Activated CD4-positive, alpha-beta T cell treated with anti-CD3 and anti-CD28 coated beads, Interleukin-10, Interleukin-2, amounts not matched to agents 100 ng/mL and 50 ng/mL, durations not matched to agents 16 hours and 8 hours (primary cell): ENCODE measurements around the gene UMOD.
"Not testable (repeated sequence)": the region's sequence is repeated elsewhere in the genome, so short reads cannot be mapped to it uniquely, and the experiment has no call there.

ENCODE experiments used
- DNase-seq: peaks from one replicate; pipeline ENCODE4 v3.0.0-alpha.2; 2020

UMOD gene

GRCh38 chr16:20320592-20320991, 31.9 kb downstream of the UMOD start:
- DNase-seq: no peak

DNA sequence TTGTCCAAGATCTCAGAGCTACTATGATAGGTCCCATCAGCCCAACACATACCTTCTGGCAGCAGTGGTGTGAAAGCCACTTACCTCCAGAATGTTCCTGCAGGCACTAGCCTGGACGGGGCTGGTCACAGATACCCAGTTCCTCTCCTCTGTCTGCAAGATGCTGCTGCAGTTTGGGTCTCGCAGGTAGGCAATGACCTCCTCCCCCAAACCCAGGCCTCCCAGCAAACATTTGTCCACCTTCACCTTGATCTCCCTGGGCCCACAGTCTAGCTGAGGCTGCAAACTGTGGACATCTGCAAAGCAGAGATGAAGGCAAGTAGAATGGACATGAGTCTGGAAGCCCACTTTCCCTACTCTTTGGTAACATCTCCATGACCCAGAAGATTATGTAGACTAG, 32.3 kb downstream of the UMOD start:
- DNase-seq: no peak

GRCh38 chr16:20319406-20319805, 33.1 kb downstream of the UMOD start:
- DNase-seq: no peak

DNA sequence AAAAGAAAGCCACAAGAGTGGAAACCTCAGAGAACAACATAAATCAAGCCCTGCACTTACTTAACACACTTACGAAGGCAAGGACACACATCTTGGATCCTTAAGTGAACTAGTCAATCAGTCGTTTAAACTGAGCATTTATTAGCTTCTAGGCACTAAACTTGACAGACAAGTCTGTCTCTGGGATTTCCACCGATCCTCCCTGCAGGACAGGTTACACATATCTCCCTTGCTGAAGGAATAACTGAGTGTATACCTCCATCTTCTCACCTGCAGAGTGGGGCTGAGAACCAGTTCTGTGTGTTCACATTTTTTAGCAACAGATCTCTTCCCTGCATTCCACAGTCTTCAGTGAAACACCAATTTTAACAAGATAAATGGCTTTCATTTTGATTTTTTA, 34.1 kb downstream of the UMOD start:
- no peak for DNase-seq

- no peak for DNase-seq
Observed at GRCh38 chr16:20318006-20318405, 34.5 kb downstream of the UMOD start.

- no peak for DNase-seq
Observed at GRCh38 chr16:20317117-20317516, 35.4 kb downstream of the UMOD start.

- DNase-seq: no peak
Observed at GRCh38 chr16:20316715-20317114, 35.8 kb downstream of the UMOD start.

DNA sequence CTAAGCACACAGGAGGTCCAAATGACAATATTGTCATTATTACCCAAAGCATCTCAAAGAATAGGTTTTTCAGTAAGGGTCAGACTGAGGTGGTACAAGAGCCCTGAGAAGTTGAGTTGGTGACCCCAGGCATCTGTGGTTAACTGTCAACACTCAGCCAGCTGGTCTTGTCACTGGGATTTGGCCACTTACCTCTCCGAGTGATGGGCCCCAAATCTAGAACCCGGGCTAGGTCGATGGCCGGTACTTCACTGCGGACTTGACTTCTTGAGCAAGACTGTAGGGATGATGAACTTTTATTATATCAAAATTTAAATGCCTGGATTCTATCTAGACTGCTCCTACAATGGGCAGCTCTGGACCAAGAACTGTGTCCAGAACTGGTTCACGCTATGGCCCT, 36.8 kb downstream of the UMOD start:
- DNase-seq: no peak

- no peak for DNase-seq
Observed at GRCh38 chr16:20314575-20314974, 37.9 kb downstream of the UMOD start.

DNA sequence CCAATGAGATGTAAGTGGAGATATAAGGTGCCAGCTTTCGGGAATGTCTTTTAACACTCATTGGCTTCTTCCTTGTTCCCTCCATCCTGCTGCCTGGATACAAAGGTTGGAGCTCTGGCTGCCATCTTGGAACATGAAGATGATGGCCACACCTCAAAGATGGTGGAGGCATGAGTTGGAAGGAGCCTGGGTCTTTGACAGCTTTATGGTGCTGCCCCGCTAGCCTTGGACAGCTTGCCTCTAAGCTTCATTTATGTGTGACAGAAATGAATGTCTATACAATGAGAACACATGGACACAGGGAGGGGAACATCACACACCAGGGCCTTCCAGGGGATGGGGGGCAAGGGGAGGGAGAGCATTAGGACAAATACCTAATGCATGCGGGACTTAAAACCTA, 38.8 kb downstream of the UMOD start:
- DNase-seq: no peak

DNA sequence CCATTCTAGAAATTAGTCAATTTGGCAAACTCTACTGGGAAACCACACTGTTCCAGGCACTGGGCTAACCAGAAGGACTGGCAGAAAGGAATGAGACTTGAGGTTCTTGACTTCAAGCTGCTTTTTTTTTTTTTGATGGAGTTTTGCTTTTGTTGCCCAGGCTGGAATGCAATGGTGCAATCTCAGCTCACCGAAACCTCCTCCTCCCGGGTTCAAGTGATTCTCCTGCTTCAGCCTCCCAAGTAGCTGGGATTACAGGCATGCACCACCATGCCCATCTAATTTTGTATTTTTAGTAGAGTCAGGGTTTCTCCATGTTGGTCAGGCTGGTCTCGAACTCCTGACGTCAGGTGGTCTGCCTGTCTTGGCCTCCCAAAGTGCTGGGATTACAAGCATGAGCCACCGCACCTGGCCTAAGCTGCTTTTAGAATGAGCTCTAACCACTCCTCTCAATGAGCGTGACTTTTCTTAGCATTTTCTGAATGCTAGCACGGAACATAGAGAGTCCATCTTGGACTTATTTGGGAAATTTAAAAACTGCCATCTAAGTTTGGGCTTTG, 39.9 kb downstream of the UMOD start:
- not testable (repeated sequence) for DNase-seq

DNA sequence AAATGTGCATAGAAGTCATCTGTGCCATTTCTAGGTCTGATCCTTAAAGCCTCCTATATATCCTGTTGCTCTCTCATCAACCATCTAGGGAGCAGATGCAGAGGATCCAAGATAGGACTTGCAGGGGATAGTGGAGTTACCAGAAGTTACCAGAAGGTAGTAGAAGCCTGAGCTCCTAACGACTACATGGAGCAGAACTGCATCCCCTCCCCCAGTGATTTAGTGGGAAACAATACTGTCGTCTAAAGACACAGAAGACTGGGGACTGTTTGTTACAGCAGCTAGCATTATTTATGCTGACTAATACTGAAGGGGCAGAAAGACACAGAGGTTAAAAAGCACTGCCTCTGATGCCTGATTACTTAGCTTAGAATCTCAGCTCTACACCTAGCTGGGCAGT, 41.0 kb downstream of the UMOD start:
- no peak for DNase-seq

GRCh38 chr16:20310421-20311395, 41.8 kb downstream of the UMOD start:
- DNase-seq: no peak

DNA sequence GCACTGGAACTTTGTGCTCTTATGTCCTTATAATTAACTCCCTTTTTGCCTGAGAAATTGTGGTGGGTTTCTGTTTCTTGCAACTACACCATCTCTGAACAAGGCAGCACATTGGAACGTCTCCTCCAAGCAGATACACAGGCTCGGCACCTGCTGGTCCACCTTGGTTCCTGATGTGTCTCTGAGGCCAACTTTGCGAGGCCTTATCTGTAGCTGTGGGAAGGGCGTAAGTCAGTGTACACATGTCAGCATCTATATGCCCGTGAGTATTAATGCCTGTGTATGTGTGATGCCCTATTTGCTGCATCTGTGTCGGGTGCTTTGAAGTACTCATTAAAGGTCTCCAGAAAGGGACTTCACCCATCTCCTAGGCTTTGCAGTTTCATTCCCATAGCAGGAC, 42.7 kb downstream of the UMOD start:
- no peak for DNase-seq

GRCh38 chr16:20308801-20309590, 43.5 kb downstream of the UMOD start:
- DNase-seq: no peak

- DNase-seq: no peak
Observed at GRCh38 chr16:20308266-20308665, 44.2 kb downstream of the UMOD start.

GRCh38 chr16:20307791-20308190, 44.7 kb downstream of the UMOD start:
- no peak for DNase-seq

DNA sequence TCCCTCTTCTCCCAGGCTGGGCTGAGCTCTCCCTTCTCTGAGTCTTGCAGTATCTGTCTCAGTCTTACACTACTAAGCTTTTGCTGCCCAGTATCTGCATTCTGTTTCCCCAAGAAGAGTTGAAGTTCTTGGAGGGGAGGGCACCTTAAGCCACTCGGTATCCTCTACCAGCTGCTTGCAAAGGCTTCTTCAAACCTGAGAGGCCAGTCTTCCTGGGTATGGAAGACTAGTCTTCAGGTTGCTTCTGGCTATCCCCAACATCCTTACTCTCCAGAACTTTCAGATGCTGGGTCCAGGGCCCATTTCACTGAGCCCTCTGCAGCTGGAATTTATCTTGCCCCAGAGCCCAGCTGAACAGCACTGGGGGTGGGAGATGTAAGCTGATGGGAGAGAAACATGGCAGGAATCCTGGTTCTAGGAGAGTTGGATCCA, 45.3 kb downstream of the UMOD start:
- DNase-seq: no peak

- DNase-seq: no peak
Observed at GRCh38 chr16:20306401-20306800, 46.1 kb downstream of the UMOD start.

DNA sequence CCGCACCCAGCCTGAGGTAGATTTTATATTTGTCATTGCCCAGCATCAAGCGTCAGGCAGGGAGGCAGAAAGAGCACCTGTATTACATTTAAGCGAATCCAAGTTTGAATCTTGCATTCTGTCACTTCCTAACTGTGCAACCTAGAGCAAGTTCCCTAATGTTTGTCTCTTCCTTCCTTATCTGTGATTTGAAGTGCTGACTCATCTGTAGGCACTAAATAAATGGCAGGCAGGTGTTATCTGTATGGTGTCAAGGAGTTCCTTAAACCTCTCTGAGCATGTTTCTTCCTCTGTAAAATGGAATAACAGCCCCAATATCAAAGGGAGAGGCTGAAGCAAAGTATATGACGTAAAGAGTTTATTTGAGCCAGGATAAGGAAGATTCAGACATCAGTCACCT, 49.5 kb downstream of the UMOD start:
- DNase-seq: no peak

DNA sequence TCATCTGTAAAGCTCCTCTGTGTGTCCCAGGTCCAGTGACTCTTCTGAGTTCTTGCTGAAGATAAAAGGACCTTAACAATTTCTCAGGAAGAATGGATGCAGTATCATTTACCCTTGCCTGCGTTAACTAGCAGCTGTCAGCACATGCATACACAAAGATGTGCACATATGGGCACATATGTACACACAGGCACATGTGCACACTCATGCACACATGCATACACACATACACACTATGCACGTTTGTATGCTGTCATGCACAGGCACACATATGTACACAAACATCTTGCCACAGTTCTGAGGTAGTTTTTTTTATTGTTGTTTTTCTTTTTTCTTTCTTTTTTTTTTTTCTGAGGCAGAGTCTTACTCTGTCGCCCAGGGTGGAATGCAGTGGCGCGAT, 50.1 kb downstream of the UMOD start:
- DNase-seq: no peak

DNA sequence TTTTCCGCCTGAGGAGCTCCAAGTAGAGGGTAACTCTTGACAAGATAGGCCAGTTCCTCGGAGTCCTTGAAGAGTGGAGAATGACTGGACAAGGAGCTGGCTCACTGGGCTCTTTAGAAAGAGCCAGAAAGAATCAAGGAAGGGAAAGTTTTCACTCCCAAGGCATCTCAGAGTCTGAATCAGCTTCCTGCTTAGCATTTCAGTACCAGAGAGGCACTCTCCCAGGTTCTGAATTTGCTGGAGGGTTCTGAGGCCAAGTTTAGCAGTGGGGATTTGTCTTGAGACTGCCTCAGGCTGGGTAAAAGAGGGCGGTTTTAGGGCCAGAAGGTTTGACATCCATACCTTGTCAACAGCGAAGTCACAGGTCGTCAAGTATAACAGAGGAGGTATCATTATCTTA, 50.7 kb downstream of the UMOD start:
- DNase-seq: no peak

DNA sequence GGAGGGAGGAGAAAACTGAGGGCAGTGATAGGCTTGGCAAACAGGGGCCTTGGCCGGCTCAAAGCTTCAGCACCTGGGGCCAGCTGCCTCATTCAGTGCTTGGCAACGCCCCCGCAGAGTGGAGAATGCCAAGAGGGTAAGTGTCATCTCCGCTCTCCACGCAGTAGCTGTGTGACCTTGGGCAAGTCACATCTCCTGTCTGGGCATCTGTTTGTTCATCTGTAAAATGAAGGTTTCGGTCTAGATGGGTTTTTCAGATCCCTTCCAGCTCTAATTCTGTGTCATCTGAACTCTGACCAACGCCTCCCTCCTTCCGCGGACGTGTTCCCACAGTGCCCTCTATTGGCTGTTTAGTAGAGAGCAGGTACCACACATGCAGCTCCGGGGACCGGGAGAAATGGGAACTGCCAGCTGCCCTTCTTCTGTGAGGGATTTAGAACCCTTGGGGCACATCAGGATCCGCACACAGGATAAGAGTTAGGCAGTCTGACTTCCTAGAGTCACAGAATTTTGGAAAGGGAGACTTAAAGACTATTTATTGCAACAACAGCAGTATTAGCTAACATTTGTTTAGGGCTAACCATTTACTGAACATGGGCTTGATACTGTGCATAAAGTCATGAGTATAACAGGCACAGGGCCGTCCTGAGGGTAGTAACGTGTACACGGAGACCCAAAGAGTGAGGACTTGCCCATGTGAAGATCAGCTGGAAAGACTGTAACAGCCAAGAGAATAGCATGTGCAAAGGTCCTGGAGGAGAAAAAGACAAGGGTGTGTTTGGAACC, 52.0 kb downstream of the UMOD start:
- DNase-seq: peak; percentile 61
